RKO (cell line): ENCODE results near the gene SRGAP3.
A peak's percentile ranks its signal among the peaks of the same experiment; 100 is the strongest.

Experiments used
- DNase-seq: peaks from one replicate; pipeline ENCODE4 v3.0.0-alpha.2; 2016; ENCODE audit warnings: low spot score

Gene SRGAP3

GRCh38 chr3:9201955-9202354, 47.5 kb downstream of the SRGAP3 start:
- no peak for DNase-seq

GRCh38 chr3:9201266-9201665, 48.2 kb downstream of the SRGAP3 start:
- no peak for DNase-seq

- no peak for DNase-seq
These were observed 49.7 kb downstream of the SRGAP3 start for GRCh38 chr3:9199775-9200174.

GRCh38 chr3:9198899-9199335, 50.5 kb downstream of the SRGAP3 start:
- no peak for DNase-seq

GRCh38 chr3:9198261-9198660, 51.2 kb downstream of the SRGAP3 start:
- no peak for DNase-seq

GRCh38 chr3:9196020-9196419, 53.4 kb downstream of the SRGAP3 start:
- DNase-seq: no peak

- no peak for DNase-seq
These were observed 54.1 kb downstream of the SRGAP3 start for GRCh38 chr3:9195390-9195789.

- no peak for DNase-seq
These were observed 54.8 kb downstream of the SRGAP3 start for GRCh38 chr3:9194509-9195184.

- no peak for DNase-seq
These were observed 55.7 kb downstream of the SRGAP3 start for GRCh38 chr3:9193633-9194195.

- DNase-seq: no peak
These were observed 56.2 kb downstream of the SRGAP3 start for GRCh38 chr3:9193211-9193610.

- DNase-seq: peak; percentile 8
These were observed 57.0 kb downstream of the SRGAP3 start for GRCh38 chr3:9192248-9193025.

GRCh38 chr3:9190276-9190675, 59.2 kb downstream of the SRGAP3 start:
- no peak for DNase-seq

GRCh38 chr3:9188583-9188982, 60.9 kb downstream of the SRGAP3 start:
- DNase-seq: no peak

GRCh38 chr3:9185701-9186100, 63.7 kb downstream of the SRGAP3 start:
- no peak for DNase-seq

- no peak for DNase-seq
These were observed 64.4 kb downstream of the SRGAP3 start for GRCh38 chr3:9185046-9185445.

GRCh38 chr3:9184461-9184835, 65.0 kb downstream of the SRGAP3 start:
- no peak for DNase-seq

GRCh38 chr3:9183811-9184460, 65.5 kb downstream of the SRGAP3 start:
- DNase-seq: no peak

GRCh38 chr3:9183011-9183410, 66.4 kb downstream of the SRGAP3 start:
- no peak for DNase-seq

- DNase-seq: no peak
These were observed 68.7 kb downstream of the SRGAP3 start for GRCh38 chr3:9180764-9181117.

GRCh38 chr3:9179826-9180763, 69.4 kb downstream of the SRGAP3 start:
- no peak for DNase-seq

- DNase-seq: no peak
These were observed 70.7 kb downstream of the SRGAP3 start for GRCh38 chr3:9178697-9179096.

- no peak for DNase-seq
These were observed 74.0 kb downstream of the SRGAP3 start for GRCh38 chr3:9175421-9175820.
